Measurements from ENCODE around the gene FGD4.

The FGD4 gene

DNA sequence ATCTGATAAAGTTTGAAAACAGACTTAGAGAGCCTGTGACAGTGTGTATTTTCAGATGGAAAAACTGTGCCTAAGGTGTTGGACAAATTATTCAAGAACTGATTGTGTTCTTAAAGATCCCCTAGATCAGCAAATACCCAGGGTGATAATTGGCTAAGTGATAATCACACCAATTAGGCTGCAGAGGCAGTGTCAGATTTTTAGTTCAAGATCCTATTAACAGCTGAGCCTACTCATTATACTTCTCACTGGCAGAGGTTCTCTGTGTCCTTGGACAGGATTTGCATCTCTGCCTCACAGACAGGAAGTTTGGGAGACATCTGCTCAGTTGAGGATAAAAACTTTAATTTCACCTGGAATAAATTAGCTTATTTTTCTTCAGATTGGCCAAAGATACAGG lies 4.3 kb upstream of the FGD4 start:
- TF ChIP-seq, protein P1, sequence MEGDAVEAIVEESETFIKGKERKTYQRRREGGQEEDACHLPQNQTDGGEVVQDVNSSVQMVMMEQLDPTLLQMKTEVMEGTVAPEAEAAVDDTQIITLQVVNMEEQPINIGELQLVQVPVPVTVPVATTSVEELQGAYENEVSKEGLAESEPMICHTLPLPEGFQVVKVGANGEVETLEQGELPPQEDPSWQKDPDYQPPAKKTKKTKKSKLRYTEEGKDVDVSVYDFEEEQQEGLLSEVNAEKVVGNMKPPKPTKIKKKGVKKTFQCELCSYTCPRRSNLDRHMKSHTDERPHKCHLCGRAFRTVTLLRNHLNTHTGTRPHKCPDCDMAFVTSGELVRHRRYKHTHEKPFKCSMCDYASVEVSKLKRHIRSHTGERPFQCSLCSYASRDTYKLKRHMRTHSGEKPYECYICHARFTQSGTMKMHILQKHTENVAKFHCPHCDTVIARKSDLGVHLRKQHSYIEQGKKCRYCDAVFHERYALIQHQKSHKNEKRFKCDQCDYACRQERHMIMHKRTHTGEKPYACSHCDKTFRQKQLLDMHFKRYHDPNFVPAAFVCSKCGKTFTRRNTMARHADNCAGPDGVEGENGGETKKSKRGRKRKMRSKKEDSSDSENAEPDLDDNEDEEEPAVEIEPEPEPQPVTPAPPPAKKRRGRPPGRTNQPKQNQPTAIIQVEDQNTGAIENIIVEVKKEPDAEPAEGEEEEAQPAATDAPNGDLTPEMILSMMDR (IDR thresholded peaks at IDR 0.05; ENCODE audit: low read depth, low read length) = no peak
- DNase-seq (ENCODE audit: extremely low read depth, low read depth) = no peak

DNA sequence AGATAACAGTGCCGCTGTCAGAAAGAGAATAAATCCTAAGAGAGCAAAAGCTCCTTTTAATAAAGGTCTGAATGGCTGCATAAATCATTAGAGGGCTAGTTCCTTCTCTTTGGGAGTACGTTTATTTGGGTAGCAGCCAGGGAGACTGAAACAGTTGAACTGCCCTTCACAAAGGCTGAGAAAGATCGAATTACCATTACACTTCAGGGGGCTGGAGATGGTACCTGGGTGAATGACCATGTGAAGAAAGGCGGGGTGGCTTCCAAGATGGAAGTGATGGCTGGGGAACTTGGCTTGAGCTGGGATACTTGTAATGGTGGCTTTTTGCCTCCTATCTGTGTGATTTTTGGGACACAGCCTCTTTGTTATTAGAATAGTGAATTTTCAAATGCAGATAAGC lies 1.7 kb upstream of the FGD4 start:
- TF ChIP-seq, protein P1 (IDR thresholded peaks at IDR 0.05; ENCODE audit: low read depth, low read length) = no peak
- DNase-seq (ENCODE audit: extremely low read depth, low read depth) = no peak

DNA sequence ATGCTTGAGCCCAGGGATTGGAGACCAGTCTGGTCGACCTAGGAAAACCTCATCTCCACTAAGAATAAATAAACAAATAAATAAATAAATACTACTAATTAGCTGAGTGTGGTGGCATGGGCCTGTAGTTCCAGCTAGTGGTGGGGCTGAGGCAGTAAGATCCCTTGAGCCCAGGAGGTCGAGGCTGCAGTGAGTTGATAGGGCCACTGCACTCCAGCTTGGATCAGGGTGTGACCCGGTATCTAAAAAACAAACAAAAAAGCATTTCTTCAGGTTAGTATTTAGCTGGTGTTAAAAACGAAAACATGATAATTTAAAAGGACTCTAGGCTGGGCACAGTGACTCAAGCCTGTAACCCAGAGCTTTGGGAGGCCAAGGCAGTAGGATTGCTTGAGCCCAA lies 1.2 kb upstream of the FGD4 start:
- DNase-seq (ENCODE audit: extremely low read depth, low read depth) = no peak
- TF ChIP-seq, protein P1 (IDR thresholded peaks at IDR 0.05; ENCODE audit: low read depth, low read length) = no peak

DNA sequence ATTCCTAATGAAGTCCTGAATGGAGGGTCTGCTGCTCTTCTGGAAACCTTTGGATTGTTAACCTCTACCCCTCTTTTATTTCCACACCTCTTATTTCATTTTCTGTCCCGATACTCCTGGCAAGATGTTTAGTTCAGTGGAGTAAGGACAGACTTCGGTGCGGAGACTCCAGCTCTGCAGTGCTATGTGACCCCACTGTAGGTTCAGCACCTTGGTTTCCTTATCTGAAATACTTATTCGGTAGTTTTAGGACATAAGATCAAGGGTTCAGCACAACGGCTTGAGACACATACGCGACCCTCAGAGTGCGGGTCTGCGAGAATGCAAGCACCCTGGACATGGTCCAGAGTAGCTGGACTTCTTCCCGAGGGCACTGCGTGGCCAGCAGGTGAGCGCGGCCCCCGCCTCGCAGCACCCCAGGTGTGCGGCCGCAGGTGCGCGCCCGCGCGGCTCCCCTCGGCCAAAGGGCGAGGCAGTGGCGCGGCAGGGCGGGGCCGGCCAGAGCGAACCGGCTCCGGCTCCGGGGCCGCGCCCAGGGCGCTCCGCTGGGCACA lies 465 bp upstream of the FGD4 start:
- DNase-seq (ENCODE audit: extremely low read depth, low read depth) = no peak
- TF ChIP-seq, protein P1 (IDR thresholded peaks at IDR 0.05; ENCODE audit: low read depth, low read length) = no peak

DNA sequence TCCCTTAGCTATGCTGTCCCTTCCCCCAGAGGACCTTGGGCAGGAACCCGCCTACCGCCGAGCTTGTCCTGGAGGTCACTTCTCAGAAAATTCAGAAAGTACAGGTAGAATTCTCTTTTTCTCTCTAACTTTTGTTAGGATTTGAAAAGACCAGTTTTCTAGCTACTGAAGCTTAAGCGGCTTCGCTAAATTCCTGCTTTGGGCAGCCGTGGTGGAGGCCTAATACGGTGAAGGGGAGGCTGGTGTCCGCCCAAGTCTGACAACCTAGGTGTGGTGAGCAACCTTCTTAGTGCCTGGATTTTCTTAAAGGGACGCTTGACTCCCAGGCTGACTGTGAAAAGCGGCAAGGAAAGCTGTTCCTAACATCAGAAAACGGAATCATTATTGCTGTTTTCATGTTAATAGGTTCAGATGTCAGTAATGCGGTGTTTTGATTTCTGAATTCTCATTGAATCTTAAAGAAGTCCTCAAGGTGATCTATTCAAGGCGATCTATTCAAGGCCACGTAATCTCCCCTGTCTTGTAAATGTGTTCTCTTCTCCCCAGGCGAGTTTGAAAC lies 835 bp downstream of the FGD4 start:
- TF ChIP-seq, protein P1 (IDR thresholded peaks at IDR 0.05; ENCODE audit: low read depth, low read length) = no peak
- DNase-seq (ENCODE audit: extremely low read depth, low read depth) = no peak

DNA sequence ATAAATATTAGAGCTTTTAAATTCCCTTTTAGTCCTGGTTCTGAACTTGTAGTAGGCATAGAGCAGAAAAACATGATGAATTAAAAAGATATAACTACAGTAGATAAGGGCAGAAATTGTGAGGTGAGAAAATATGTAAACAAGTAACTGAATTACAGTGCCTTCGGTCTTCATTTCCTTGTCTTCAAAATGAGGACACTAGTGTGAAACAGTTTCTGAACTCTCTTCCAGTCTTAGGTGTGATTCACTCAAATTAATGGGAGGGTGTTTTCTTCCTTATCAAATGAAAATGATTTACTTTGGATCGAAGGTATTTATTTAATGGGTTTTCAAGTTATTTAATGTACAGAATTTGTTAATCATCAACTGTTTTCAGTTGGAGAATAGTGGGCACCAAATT lies 1.5 kb downstream of the FGD4 start:
- TF ChIP-seq, protein P1 (IDR thresholded peaks at IDR 0.05; ENCODE audit: low read depth, low read length) = no peak
- DNase-seq (ENCODE audit: extremely low read depth, low read depth) = no peak

DNA sequence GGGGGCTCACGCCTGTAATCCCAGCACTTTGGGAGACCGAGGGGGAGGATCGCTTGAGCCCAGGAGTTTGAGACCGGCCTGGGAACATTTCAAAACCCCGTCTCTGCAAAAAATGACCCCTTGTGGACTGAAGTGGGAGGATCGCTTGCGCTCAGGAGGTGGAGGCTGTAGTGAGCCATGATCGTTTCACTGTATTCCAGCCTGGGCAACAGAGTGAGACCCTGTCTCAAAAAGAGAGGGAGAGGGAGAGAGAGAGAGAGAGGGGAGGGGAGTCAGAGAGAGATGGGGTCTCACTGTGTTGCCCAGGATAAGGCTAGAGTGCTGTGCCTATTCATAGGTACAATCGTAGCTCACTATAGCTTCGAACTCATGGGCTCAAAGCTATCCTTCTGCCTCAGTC lies 2.8 kb downstream of the FGD4 start:
- DNase-seq (ENCODE audit: extremely low read depth, low read depth) = no peak
- TF ChIP-seq, protein P1 (IDR thresholded peaks at IDR 0.05; ENCODE audit: low read depth, low read length) = no peak
